Ascending aorta (tissue), 2 donors: ENCODE measurements around the gene CTNNA2. TPM values are rescaled to one million over a fixed set of nuclear protein-coding genes. Genes with fewer than 3 reads are reported as not detected.

ENCODE experiments used
- DNase-seq, 2 donors: peaks; one replicate each; pipeline ENCODE4 v3.0.0-alpha.2; 2019; ENCODE audit warnings: low spot score in 2 of 2
- H3K27ac ChIP-seq, 2 donors: fragments of 200-600 bp; sonication (generic); one replicate each; pipeline ENCODE4 v1.5.1; 2016 to 2017; ENCODE audit warnings: mild to moderate bottlenecking in 1 of 2
- H3K27me3 ChIP-seq: fragments of 200-600 bp; sonication (generic); one replicate; pipeline ENCODE4 v1.5.1; 2017
- H3K36me3 ChIP-seq, 2 donors: fragments of 200-600 bp; sonication (generic); one replicate each; pipeline ENCODE4 v1.5.1; 2016
- H3K4me1 ChIP-seq, 2 donors: fragments of 200-600 bp; sonication (generic); one replicate each; pipeline ENCODE4 v1.5.1; 2016 to 2017; ENCODE audit warnings: mild to moderate bottlenecking in 1 of 2
- H3K4me3 ChIP-seq, 2 donors: fragments of 200-600 bp; sonication (generic); one replicate each; pipeline ENCODE4 v1.5.1; 2016 to 2017; ENCODE audit warnings: mild to moderate bottlenecking in 1 of 2
- H3K9me3 ChIP-seq, 2 donors: fragments of 200-600 bp; sonication (generic); one replicate each; pipeline ENCODE4 v1.5.1; 2016
- CTCF ChIP-seq, 3 experiments: fragments of 200-600 bp in 2 of 3; fragments of 450-650 bp in 1 of 3; sonication (generic) in 2 of 3; IDR thresholded peaks; one replicate each; pipeline ENCODE4 v1.5.1; 2016 to 2019; ENCODE audit warnings: antibody characterized with exemption in 3 of 3, mild to moderate bottlenecking in 1 of 3, moderate library complexity in 1 of 3
- intact Hi-C: fragments of 100-400 bp; cut with DNase I; formaldehyde crosslinking; loops from one replicate; pipeline ENCODE4 v1.15.1; 2023
- total RNA-seq: library from RNA; depleted of rRNA; stranded (reverse); fragments of >200 nt; gene quantifications from one replicate; pipeline ENCODE4 v1.1.0, GENCODE V29; 2016

CTNNA2 gene
- total RNA-seq, 1 donor from 2014 or later: not detected

GRCh38 chr2:79734518-79734917 lies 221.7 kb downstream of the CTNNA2 start:
- H3K27ac ChIP-seq: no peak overlapping the region
- H3K4me1 ChIP-seq: no peaks in the 10 kb centered on the region
- no peak overlapping the region for H3K4me3 ChIP-seq
- H3K9me3 ChIP-seq: no peaks in the 10 kb centered on the region
- no peak for DNase-seq
- intact Hi-C loops: no loop called here
- no peaks in the 10 kb centered on the region for H3K27me3 ChIP-seq
- no peak for TF ChIP-seq CTCF (IDR thresholded peaks at IDR 0.05)
- H3K36me3 ChIP-seq: no peaks in the 10 kb centered on the region

- Histone ChIP-seq H3K27me3 (no peaks in the 10 kb centered on the region), H3K27ac (no peak overlapping the region), H3K4me3 (no peak overlapping the region), H3K4me1 (no peaks in the 10 kb centered on the region), H3K9me3 (no peaks in the 10 kb centered on the region), H3K36me3 (no peaks in the 10 kb centered on the region)
- no peak for DNase-seq
- TF ChIP-seq CTCF (IDR thresholded peaks at IDR 0.05): no peak
- intact Hi-C loops: no loop called here
Measured at GRCh38 chr2:79740879-79741443, 228.1 kb downstream of the CTNNA2 start.

- Histone ChIP-seq H3K27ac (no peak overlapping the region), H3K27me3 (no peaks in the 10 kb centered on the region), H3K9me3 (no peaks in the 10 kb centered on the region), H3K36me3 (no peaks in the 10 kb centered on the region), H3K4me1 (no peaks in the 10 kb centered on the region), H3K4me3 (no peak overlapping the region)
- DNase-seq: no peak
- no peak for TF ChIP-seq CTCF (IDR thresholded peaks at IDR 0.05)
- intact Hi-C loops: no loop called here
Measured at GRCh38 chr2:79750321-79750720, 237.5 kb downstream of the CTNNA2 start.

- H3K4me1 ChIP-seq: no peaks in the 10 kb centered on the region
- DNase-seq: no peak
- no peaks in the 10 kb centered on the region for H3K9me3 ChIP-seq
- no peaks in the 10 kb centered on the region for H3K36me3 ChIP-seq
- H3K4me3 ChIP-seq: no peak overlapping the region
- intact Hi-C loops: no loop called here
- H3K27ac ChIP-seq: no peak overlapping the region
- no peak for TF ChIP-seq CTCF (IDR thresholded peaks at IDR 0.05)
- no peaks in the 10 kb centered on the region for H3K27me3 ChIP-seq
Measured at GRCh38 chr2:79757526-79757925, 244.7 kb downstream of the CTNNA2 start.

- Histone ChIP-seq H3K27ac (no peak overlapping the region), H3K36me3 (no peaks in the 10 kb centered on the region), H3K27me3 (no peaks in the 10 kb centered on the region), H3K4me3 (no peak overlapping the region), H3K9me3 (no peaks in the 10 kb centered on the region), H3K4me1 (no peaks in the 10 kb centered on the region)
- no peak for TF ChIP-seq CTCF (IDR thresholded peaks at IDR 0.05)
- no peak for DNase-seq
- intact Hi-C loops: no loop called here
Measured at GRCh38 chr2:79758042-79758441, 245.2 kb downstream of the CTNNA2 start.

GRCh38 chr2:79758749-79759282 lies 246.0 kb downstream of the CTNNA2 start:
- Histone ChIP-seq H3K9me3 (no peaks in the 10 kb centered on the region), H3K4me1 (no peaks in the 10 kb centered on the region), H3K27me3 (no peaks in the 10 kb centered on the region), H3K27ac (no peak overlapping the region), H3K4me3 (no peak overlapping the region), H3K36me3 (no peaks in the 10 kb centered on the region)
- TF ChIP-seq CTCF (IDR thresholded peaks at IDR 0.05): no peak
- intact Hi-C loops: no loop called here
- DNase-seq: no peak
